ENCODE measurements around the gene ITPK1.
A peak's percentile ranks its signal among the peaks of the same experiment; 100 is the strongest.

ITPK1 gene

DNA sequence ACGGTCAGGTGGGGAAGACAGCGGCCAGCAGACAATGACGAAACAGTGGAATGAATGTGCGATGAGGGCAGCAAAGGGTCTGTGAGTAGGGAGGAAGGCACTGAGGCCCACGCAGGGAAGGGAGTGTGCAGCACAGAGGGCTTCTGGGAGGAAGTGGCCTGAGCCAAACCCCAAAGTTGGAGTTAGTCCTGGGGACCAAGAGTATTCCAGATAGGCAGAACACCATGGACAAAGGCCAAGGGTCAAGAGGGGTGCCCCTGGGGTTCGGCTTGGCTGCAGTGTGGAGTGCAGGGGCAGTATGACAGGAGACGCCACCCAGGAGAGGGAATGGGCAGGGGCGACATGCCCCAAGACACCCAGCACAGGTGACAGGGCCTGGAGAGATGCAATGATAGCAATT lies 134.0 kb downstream of the ITPK1 start:
- POLR2A ChIA-PET = no interaction called here
- no peak for TF ChIP-seq ZFP37 (tag by site-specific recombination; IDR thresholded peaks at IDR 0.05)
- TF ChIP-seq ZNF48 (tag by site-specific recombination; IDR thresholded peaks at IDR 0.05) = no peak
- no peaks in the 10 kb centered on the region for H3K9me3 ChIP-seq (ENCODE audit: control insufficient read depth, insufficient read depth, low read depth, low read length)
- CTCF ChIA-PET = no interaction called here
- 0 out of 2 replicates have a peak, but pooled peaks cover 4% of the 10 kb centered on the region for H3K4me1 ChIP-seq (ENCODE audit: control insufficient read depth, insufficient read depth, low read length)
- H3K4me3 ChIP-seq (ENCODE audit: low read depth, low read length) = no peak overlapping the region
- no peak overlapping the region for H3K27ac ChIP-seq (ENCODE audit: extremely low read depth, low read depth, low read length)
- H3K36me3 ChIP-seq (ENCODE audit: control insufficient read depth in 2 of 2, insufficient read depth in 1 of 2, low read length in 2 of 2) = peaks cover 0 to 7% of the 10 kb centered on the region in 2 experiments; a peak in 1 of 3 replicates

- TF ChIP-seq ZNF211 (tag by site-specific recombination; IDR thresholded peaks at IDR 0.05; ENCODE audit: low read depth) = no peak
- no peak for TF ChIP-seq MYNN (tag by site-specific recombination; IDR thresholded peaks at IDR 0.05; ENCODE audit: borderline replicate concordance)
- TF ChIP-seq ZFHX2 (tag by site-specific recombination; conservative IDR thresholded peaks at IDR 0.05) = no peak
- Histone ChIP-seq H3K36me3 (ENCODE audit: control insufficient read depth in 2 of 2, insufficient read depth in 1 of 2, low read length in 2 of 2) (peaks cover 0 to 12% of the 10 kb centered on the region in 2 experiments; a peak in 1 of 3 replicates), H3K4me1 (ENCODE audit: control insufficient read depth, insufficient read depth, low read length) (no peaks in the 10 kb centered on the region), H3K9me3 (ENCODE audit: control insufficient read depth, insufficient read depth, low read depth, low read length) (no peaks in the 10 kb centered on the region), H3K27ac (ENCODE audit: extremely low read depth, low read depth, low read length) (no peak overlapping the region), H3K4me3 (ENCODE audit: low read depth, low read length) (no peak overlapping the region)
- POLR2A ChIA-PET = no interaction called here
- CTCF ChIA-PET = no interaction called here
Measured at GRCh38 chr14:92980866-92981265, 134.9 kb downstream of the ITPK1 start.

GRCh38 chr14:92978229-92979021 lies 137.3 kb downstream of the ITPK1 start:
- Histone ChIP-seq H3K36me3 (ENCODE audit: control insufficient read depth in 2 of 2, insufficient read depth in 1 of 2, low read length in 2 of 2) (peaks cover 0 to 12% of the 10 kb centered on the region in 2 experiments; a peak in 1 of 3 replicates), H3K27ac (ENCODE audit: extremely low read depth, low read depth, low read length) (no peak overlapping the region), H3K4me3 (ENCODE audit: low read depth, low read length) (no peak overlapping the region), H3K4me1 (ENCODE audit: control insufficient read depth, insufficient read depth, low read length) (no peaks in the 10 kb centered on the region), H3K9me3 (ENCODE audit: control insufficient read depth, insufficient read depth, low read depth, low read length) (no peaks in the 10 kb centered on the region)
- ChIA-PET CTCF (interaction anchor here (0.8 kb wide), 1 partner anchor 135 kb away, joined by 3 read pairs; no protein-coding TSS in a partner anchor), POLR2A (no interaction called here)
- TF ChIP-seq MZF1 (tag by site-specific recombination; IDR thresholded peaks at IDR 0.05; ENCODE audit: borderline replicate concordance) (no peak), SETDB1 (IDR thresholded peaks at IDR 0.05; ENCODE audit: insufficient read length, low read length) (peak; percentile 87), ZNF626 (tag by site-specific recombination; IDR thresholded peaks at IDR 0.05) (peak; percentile 80; the same call in 1 of the 2 replicates)

DNA sequence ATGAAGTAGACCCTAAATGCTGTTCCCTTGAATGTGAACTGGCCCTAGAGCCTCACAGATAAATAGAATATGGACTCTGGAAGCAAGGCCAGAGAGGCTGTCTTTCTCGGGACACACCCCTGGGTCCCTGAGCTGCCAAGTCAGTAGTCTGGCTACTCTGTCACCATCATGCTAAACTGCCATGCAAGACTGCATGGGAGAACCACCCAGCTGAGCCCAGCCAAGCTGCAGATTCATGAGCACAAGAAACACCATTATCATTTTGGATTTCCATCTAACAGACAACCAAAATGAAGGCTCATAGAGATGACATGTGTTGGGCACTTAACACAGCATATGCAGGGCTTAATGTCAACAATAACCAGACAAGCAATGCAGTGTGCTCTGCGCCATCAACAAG lies 139.5 kb downstream of the ITPK1 start:
- Histone ChIP-seq H3K9me3 (ENCODE audit: control insufficient read depth, insufficient read depth, low read depth, low read length) (no peaks in the 10 kb centered on the region), H3K27ac (ENCODE audit: extremely low read depth, low read depth, low read length) (no peak overlapping the region), H3K4me1 (ENCODE audit: control insufficient read depth, insufficient read depth, low read length) (no peaks in the 10 kb centered on the region), H3K36me3 (ENCODE audit: control insufficient read depth in 2 of 2, insufficient read depth in 1 of 2, low read length in 2 of 2) (peaks cover 0 to 12% of the 10 kb centered on the region in 2 experiments; a peak in 1 of 3 replicates), H3K4me3 (ENCODE audit: low read depth, low read length) (no peak overlapping the region)
- TF ChIP-seq KLF16 (tag by site-specific recombination; IDR thresholded peaks at IDR 0.05) = no peak
- TF ChIP-seq ZNF423 (tag by site-specific recombination; IDR thresholded peaks at IDR 0.05) = no peak
- ChIA-PET CTCF (no interaction called here), POLR2A (no interaction called here)

DNA sequence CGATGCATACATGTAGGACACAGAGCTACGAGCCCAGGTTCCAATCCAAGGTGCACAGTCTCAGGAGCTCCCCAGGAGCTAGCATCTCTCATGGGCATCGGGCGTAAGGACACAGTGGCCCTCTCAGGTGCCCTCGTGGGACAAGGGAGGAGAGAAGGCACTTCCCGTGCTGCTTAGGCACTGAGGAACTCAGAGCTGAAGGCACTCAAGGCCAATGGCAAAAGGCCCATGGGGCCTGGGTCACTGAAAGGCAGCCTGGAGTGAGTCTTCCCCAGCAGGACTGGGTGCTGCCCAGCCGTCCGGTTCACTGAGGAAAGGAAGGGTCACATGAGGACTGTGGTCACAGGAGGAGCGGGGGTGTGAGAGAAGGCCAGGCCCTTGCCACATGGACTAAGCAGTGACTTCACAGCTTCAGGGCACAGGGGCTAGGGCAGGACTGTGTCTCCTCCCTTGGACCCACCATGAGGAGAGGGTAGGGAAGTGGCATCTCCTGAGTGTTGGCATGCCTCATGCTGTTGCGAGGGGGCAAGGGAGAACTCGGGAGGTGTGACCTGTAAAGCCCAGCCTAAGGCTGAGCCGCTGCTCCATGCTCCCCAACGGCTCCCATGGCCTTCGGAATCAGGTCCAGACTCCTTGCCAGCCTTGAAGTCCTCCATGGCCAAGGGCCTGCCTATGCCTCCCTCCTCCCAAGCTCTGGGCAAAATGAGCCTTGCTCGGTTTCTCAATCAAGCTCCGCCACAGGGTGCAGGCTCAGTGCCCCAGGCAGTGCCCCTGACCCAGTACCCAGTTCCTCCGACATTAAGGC lies 141.0 kb downstream of the ITPK1 start:
- no peak overlapping the region for H3K27ac ChIP-seq (ENCODE audit: extremely low read depth, low read depth, low read length)
- no peak overlapping the region for H3K4me3 ChIP-seq (ENCODE audit: low read depth, low read length)
- POLR2A ChIA-PET = no interaction called here
- peaks cover 0 to 12% of the 10 kb centered on the region in 2 experiments; a peak in 1 of 3 replicates for H3K36me3 ChIP-seq (ENCODE audit: control insufficient read depth in 2 of 2, insufficient read depth in 1 of 2, low read length in 2 of 2)
- CTCF ChIA-PET = interaction anchor here (0.5 to 1.4 kb wide), 5 partner anchors 13 to 138 kb away, joined by 3 to 5 read pairs (median 3); no protein-coding TSS in a partner anchor
- H3K9me3 ChIP-seq (ENCODE audit: control insufficient read depth, insufficient read depth, low read depth, low read length) = no peaks in the 10 kb centered on the region
- no peaks in the 10 kb centered on the region for H3K4me1 ChIP-seq (ENCODE audit: control insufficient read depth, insufficient read depth, low read length)
- TF ChIP-seq ZNF660 (tag by site-specific recombination; IDR thresholded peaks at IDR 0.05) = no peak
- TF ChIP-seq, protein P1, sequence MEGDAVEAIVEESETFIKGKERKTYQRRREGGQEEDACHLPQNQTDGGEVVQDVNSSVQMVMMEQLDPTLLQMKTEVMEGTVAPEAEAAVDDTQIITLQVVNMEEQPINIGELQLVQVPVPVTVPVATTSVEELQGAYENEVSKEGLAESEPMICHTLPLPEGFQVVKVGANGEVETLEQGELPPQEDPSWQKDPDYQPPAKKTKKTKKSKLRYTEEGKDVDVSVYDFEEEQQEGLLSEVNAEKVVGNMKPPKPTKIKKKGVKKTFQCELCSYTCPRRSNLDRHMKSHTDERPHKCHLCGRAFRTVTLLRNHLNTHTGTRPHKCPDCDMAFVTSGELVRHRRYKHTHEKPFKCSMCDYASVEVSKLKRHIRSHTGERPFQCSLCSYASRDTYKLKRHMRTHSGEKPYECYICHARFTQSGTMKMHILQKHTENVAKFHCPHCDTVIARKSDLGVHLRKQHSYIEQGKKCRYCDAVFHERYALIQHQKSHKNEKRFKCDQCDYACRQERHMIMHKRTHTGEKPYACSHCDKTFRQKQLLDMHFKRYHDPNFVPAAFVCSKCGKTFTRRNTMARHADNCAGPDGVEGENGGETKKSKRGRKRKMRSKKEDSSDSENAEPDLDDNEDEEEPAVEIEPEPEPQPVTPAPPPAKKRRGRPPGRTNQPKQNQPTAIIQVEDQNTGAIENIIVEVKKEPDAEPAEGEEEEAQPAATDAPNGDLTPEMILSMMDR (tag by site-specific recombination; IDR thresholded peaks at IDR 0.05) = no peak
- TF ChIP-seq YY1 (tag by site-specific recombination; IDR thresholded peaks at IDR 0.05) = no peak
- TF ChIP-seq ZNF596 (tag by site-specific recombination; IDR thresholded peaks at IDR 0.05) = no peak
- no peak for TF ChIP-seq ZNF48 (tag by site-specific recombination; IDR thresholded peaks at IDR 0.05)
- TF ChIP-seq ZNF362 (tag by site-specific recombination; IDR thresholded peaks at IDR 0.05) = no peak
- TF ChIP-seq ZNF239 (tag by site-specific recombination; IDR thresholded peaks at IDR 0.05) = no peak
- TF ChIP-seq ZNF274 (IDR thresholded peaks at IDR 0.05; ENCODE audit: low read length) = no peak
- no peak for TF ChIP-seq ZNF274 (tag by site-specific recombination; IDR thresholded peaks at IDR 0.05; ENCODE audit: borderline replicate concordance)
- TF ChIP-seq, protein P2, sequence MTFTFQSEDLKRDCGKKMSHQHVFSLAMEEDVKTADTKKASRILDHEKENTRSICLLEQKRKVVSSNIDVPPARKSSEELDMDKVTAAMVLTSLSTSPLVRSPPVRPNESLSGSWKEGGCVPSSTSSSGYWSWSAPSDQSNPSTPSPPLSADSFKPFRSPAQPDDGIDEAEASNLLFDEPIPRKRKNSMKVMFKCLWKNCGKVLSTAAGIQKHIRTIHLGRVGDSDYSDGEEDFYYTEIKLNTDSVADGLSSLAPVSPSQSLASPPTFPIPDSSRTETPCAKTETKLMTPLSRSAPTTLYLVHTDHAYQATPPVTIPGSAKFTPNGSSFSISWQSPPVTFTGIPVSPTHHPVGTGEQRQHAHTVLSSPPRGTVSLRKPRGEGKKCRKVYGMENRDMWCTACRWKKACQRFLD (tag by site-specific recombination; IDR thresholded peaks at IDR 0.05) = no peak
